Activated CD4-positive, alpha-beta T cell treated with anti-CD3 and anti-CD28 coated beads, Interleukin-2, amount 10 ng/mL, durations not matched to agents 7 days and 5 days (primary cell): ENCODE results near the gene GRM5. TPM values are rescaled to one million over a fixed set of nuclear protein-coding genes. Genes with fewer than 3 reads are reported as not detected.

ENCODE experiments used
- CTCF ChIA-PET: fragments of 350-600 bp; sonication (Branson Sonifier 250); formaldehyde crosslinking; loops from one replicate; lab custom pipeline; 2021; ENCODE audit warnings: antibody characterized with exemption; lab: Charles Lee
- POLR2A ChIA-PET: fragments of 350-600 bp; sonication (Branson Sonifier 250); formaldehyde crosslinking; loops from one replicate; lab custom pipeline; 2021; ENCODE audit warnings: antibody characterized with exemption; lab: Charles Lee
- DNase-seq: peaks from one replicate; pipeline ENCODE4 v3.0.0-alpha.2; 2020
- H3K27ac Mint-ChIP-seq: one replicate; pipeline ENCODE4 v1.8.0; 2021; ENCODE audit warnings: mild to moderate bottlenecking, moderate library complexity, mixed read lengths
- H3K27me3 Mint-ChIP-seq: one replicate; pipeline ENCODE4 v1.8.0; 2021; ENCODE audit warnings: mixed read lengths
- H3K36me3 Mint-ChIP-seq: one replicate; pipeline ENCODE4 v1.8.0; 2021; ENCODE audit warnings: low read depth, mixed read lengths
- H3K4me1 Mint-ChIP-seq: one replicate; pipeline ENCODE4 v1.8.0; 2021; ENCODE audit warnings: mixed read lengths
- H3K4me3 Mint-ChIP-seq: one replicate; pipeline ENCODE4 v1.8.0; 2021; ENCODE audit warnings: mild to moderate bottlenecking, moderate library complexity, mixed read lengths
- H3K9me3 Mint-ChIP-seq: one replicate; pipeline ENCODE4 v1.8.0; 2021; ENCODE audit warnings: mixed read lengths
- total RNA-seq, 2 experiments: library from RNA; stranded (reverse); gene quantifications; one replicate each; pipeline ENCODE4 v1.2.3, GENCODE V29; 2021

The GRM5 gene
- total RNA-seq, 2 experiments from 2014 or later: not detected

DNA sequence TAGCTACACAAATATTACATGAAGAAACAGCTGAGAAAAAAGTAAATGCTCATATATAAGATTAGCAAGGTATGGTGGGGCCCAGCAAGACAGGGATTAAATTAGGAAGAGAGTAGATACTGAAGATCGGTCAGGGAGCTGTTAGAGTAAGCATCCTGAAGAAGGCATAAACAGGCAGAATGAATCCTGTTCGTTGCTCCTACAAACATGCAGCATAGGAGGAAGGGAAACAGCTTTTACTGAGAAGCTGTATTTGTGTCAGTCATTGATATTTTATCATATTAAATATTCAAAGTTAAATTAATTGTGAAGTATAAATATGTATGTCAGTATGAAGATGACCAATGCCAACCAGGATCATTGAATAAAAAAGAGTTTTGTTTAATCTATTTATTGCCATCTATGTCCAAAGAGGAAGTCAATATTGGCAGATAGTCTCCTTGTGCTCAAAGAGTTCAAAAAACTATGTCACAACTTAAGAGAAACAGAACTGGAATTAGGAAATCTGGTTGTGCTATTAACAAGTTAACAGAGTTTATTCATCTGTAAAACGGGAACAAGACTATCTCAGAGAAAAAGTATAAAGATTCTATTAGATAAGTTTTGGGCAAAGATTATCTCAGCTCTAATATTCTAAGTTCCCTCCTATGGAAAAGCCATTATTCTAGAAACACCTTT, 255.2 kb downstream of the GRM5 start:
- Mint-ChIP-seq H3K9me3 (peaks cover 15% of the 10 kb centered on the region), H3K4me1 (peaks cover 17% of the 10 kb centered on the region), H3K27me3 (no peaks in the 10 kb centered on the region), H3K36me3 (peaks cover 8% of the 10 kb centered on the region), H3K27ac (no peak overlapping the region), H3K4me3 (no peak overlapping the region)
- ChIA-PET POLR2A (no interaction called here), CTCF (no interaction called here)
- no peak for DNase-seq

DNA sequence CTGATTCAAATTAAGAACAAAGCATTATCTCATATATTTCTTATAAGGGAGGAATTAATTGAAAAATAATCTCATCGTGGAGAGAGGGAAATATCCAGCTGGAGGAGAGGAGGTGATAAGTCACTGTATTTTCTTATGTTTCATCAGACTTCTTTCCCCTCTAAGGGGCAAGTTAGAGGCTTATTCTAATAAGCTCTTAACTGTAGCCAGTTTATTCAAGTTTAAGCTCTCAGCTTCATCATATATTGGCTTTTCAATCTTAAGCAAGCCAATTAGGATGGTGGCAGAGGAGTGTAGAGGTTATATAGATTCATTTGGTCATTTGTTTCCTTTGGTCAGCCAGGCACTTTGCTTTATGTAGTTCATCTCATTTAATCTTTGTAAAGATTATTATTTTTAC, 256.7 kb downstream of the GRM5 start:
- H3K4me1 Mint-ChIP-seq: peaks cover 17% of the 10 kb centered on the region
- CTCF ChIA-PET: no interaction called here
- H3K27ac Mint-ChIP-seq: no peak overlapping the region
- no peak for DNase-seq
- no peak overlapping the region for H3K4me3 Mint-ChIP-seq
- POLR2A ChIA-PET: no interaction called here
- peaks cover 5% of the 10 kb centered on the region for H3K9me3 Mint-ChIP-seq
- no peaks in the 10 kb centered on the region for H3K27me3 Mint-ChIP-seq
- peaks cover 6% of the 10 kb centered on the region for H3K36me3 Mint-ChIP-seq

DNA sequence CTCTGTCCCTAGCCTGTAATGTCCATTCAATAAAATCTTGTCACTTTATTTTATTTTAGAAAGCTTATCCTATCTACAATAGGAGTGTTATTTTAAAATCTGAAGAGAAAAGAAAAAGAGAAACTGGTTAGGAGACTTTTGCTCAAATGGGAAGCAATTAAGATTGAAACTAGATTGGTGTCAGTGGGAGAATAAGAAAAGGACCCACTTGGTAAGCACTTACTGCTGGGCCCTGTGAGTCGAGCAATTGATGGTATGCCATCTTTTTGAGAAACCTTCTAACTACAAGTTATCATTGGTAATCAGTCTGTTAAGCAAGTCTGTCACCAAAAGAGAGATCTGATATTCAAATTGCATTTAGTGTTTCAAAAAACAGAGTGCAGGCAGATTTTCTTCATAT, 258.4 kb downstream of the GRM5 start:
- no peaks in the 10 kb centered on the region for H3K27me3 Mint-ChIP-seq
- H3K4me3 Mint-ChIP-seq: no peak overlapping the region
- no peak overlapping the region for H3K27ac Mint-ChIP-seq
- H3K9me3 Mint-ChIP-seq: peaks cover 3% of the 10 kb centered on the region
- peaks cover 5% of the 10 kb centered on the region for H3K4me1 Mint-ChIP-seq
- H3K36me3 Mint-ChIP-seq: peaks cover 3% of the 10 kb centered on the region
- ChIA-PET POLR2A (no interaction called here), CTCF (no interaction called here)
- DNase-seq: no peak

GRCh38 chr11:88806410-88806809, 259.4 kb downstream of the GRM5 start:
- H3K4me1 Mint-ChIP-seq: peaks cover 10% of the 10 kb centered on the region
- no peaks in the 10 kb centered on the region for H3K27me3 Mint-ChIP-seq
- CTCF ChIA-PET: no interaction called here
- no peaks in the 10 kb centered on the region for H3K36me3 Mint-ChIP-seq
- peaks cover 3% of the 10 kb centered on the region for H3K9me3 Mint-ChIP-seq
- POLR2A ChIA-PET: no interaction called here
- DNase-seq: no peak
- H3K4me3 Mint-ChIP-seq: no peak overlapping the region
- H3K27ac Mint-ChIP-seq: no peak overlapping the region

DNA sequence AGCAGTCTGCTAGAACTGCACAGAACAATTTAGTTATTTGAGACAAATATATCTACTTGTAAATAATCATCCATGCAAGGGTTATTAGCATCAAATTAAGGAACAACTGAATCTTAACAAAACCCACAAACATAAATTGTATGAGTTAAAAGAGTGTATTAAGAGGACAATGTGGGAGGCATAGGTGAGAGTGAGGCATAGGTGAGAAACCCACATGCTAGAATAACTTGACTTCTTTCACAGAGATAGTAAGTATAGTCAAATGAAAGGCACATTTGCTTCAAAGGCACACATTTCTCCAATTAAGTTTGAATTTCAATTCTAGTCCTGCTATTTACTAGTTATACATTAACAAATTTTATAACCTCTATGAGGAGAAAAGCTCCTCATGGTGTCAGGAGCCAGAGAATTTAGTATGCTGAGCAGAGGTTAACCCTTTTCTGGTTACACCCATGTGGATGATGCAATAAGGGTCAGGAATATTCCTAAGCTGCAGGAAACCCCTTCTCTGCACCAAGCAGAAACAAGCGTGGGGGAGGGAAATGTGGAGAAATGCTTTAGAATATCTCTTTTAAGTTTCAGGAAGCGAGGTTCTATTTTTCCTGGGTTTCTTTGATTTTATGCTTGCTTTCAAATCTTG, 264.2 kb downstream of the GRM5 start:
- Mint-ChIP-seq H3K27ac (no peak overlapping the region), H3K4me3 (no peak overlapping the region), H3K4me1 (peaks cover 5% of the 10 kb centered on the region), H3K9me3 (no peaks in the 10 kb centered on the region), H3K36me3 (no peaks in the 10 kb centered on the region), H3K27me3 (peaks cover 3% of the 10 kb centered on the region)
- POLR2A ChIA-PET: no interaction called here
- DNase-seq: no peak
- CTCF ChIA-PET: interaction anchor here (0.7 kb wide), 1 partner anchor 12 kb away, joined by 3 read pairs; no protein-coding TSS in a partner anchor

DNA sequence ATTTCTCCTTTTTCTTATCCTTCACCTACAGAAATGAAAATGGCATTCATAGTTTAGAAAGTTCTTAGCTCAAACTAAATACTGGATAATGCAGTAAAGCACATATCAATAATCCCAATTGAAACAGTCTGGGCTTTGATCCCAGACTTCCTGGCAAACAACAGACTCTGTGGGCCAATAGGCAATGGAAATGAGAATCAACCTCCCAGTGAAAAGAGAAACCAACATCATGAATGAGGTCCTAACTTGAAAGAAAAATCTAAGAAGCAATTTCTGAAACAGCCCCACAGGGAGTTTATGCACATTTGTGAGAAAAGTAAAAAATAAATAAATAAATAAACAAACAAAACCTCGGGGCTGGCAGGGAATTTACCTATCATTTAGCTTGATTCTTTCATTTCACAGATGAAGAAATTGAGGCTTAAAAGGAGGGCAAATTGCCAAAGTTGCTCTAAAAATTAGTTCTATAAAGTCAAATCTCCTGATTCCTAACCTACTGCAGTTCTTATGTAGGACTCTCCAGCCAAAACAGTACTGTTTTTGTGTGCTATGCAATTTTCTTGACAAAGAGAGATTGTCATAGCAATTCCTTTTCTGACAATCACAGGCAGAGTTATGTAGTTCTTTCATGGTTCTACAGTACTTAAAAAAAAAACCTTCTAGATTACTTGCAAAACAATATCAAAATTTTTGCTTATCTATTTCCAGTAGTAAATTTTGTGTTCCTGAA, 265.8 kb downstream of the GRM5 start:
- no peaks in the 10 kb centered on the region for H3K36me3 Mint-ChIP-seq
- DNase-seq: no peak
- ChIA-PET POLR2A (interaction anchor here (0.6 kb wide), 1 partner anchor 14 kb away, joined by 3 read pairs; no protein-coding TSS in a partner anchor), CTCF (interaction anchor here (1.1 kb wide), 1 partner anchor 21 kb away, joined by 3 read pairs; no protein-coding TSS in a partner anchor)
- no peak overlapping the region for H3K27ac Mint-ChIP-seq
- H3K27me3 Mint-ChIP-seq: peaks cover 3% of the 10 kb centered on the region
- no peak overlapping the region for H3K4me3 Mint-ChIP-seq
- no peaks in the 10 kb centered on the region for H3K9me3 Mint-ChIP-seq
- H3K4me1 Mint-ChIP-seq: peaks cover 5% of the 10 kb centered on the region

- no peaks in the 10 kb centered on the region for H3K9me3 Mint-ChIP-seq
- no peaks in the 10 kb centered on the region for H3K36me3 Mint-ChIP-seq
- H3K27ac Mint-ChIP-seq: no peak overlapping the region
- DNase-seq: no peak
- H3K27me3 Mint-ChIP-seq: no peaks in the 10 kb centered on the region
- H3K4me1 Mint-ChIP-seq: no peaks in the 10 kb centered on the region
- no peak overlapping the region for H3K4me3 Mint-ChIP-seq
- ChIA-PET CTCF (no interaction called here), POLR2A (no interaction called here)
Observed at GRCh38 chr11:88790182-88790581, 275.6 kb downstream of the GRM5 start.

DNA sequence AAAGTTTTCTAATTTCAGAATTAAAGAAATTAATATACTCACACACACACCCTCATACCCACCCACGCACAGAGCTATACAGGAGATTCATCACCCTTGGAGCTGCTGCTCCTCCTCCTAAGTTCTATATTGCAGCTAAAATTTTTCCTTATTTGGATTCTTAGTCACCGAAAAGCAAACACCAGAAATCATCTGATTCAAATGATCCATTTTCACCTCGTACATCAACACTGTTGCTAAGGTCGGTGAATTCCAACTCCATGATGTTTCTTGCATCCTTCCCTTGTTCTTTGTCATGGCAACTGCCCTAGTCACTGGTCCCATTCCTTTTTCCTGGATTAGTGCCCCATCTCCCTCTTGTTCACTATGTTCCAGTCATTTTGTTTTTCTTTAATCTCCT, 286.2 kb downstream of the GRM5 start:
- POLR2A ChIA-PET: no interaction called here
- H3K36me3 Mint-ChIP-seq: no peaks in the 10 kb centered on the region
- no peaks in the 10 kb centered on the region for H3K4me1 Mint-ChIP-seq
- no peaks in the 10 kb centered on the region for H3K27me3 Mint-ChIP-seq
- H3K27ac Mint-ChIP-seq: no peak overlapping the region
- DNase-seq: no peak
- H3K9me3 Mint-ChIP-seq: peaks cover 9% of the 10 kb centered on the region
- CTCF ChIA-PET: interaction anchor here (0.9 kb wide), 1 partner anchor 20 kb away, joined by 3 read pairs; no protein-coding TSS in a partner anchor
- no peak overlapping the region for H3K4me3 Mint-ChIP-seq

DNA sequence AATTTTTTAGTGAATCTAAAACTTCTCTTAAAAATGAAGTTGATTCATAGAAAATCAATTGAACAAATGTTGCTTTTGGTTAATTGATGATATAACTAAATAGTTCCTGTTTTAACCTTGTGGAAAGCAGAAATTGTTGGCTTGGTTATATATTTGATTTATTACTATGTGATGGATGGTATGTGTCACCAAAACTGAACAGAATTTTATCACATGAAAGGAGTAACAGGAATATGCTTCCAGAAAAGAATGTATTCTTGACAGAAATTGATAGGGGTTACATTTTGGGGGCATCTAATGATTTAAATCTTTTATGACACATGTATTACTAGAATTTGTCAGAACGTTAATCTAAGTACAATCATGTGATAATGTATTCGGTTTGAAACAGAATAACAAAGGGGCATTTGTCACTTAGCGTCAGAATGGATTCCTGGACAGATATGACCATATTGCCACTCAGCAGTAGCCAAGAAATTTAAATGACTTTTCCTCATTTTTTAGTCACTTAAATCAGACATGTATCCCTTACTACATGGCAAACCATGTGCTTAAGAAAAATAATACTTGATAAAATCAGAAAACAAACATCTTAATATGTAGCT, 295.2 kb downstream of the GRM5 start:
- Mint-ChIP-seq H3K27me3 (no peaks in the 10 kb centered on the region), H3K36me3 (no peaks in the 10 kb centered on the region), H3K27ac (no peak overlapping the region), H3K9me3 (peaks cover 9% of the 10 kb centered on the region), H3K4me3 (no peak overlapping the region), H3K4me1 (no peaks in the 10 kb centered on the region)
- no peak for DNase-seq
- POLR2A ChIA-PET: no interaction called here
- CTCF ChIA-PET: no interaction called here

- Mint-ChIP-seq H3K9me3 (no peaks in the 10 kb centered on the region), H3K27ac (no peak overlapping the region), H3K4me3 (no peak overlapping the region), H3K27me3 (no peaks in the 10 kb centered on the region), H3K4me1 (no peaks in the 10 kb centered on the region), H3K36me3 (no peaks in the 10 kb centered on the region)
- no peak for DNase-seq
- ChIA-PET CTCF (no interaction called here), POLR2A (no interaction called here)
Observed at GRCh38 chr11:88744140-88744539, 321.6 kb downstream of the GRM5 start.

- no peaks in the 10 kb centered on the region for H3K27me3 Mint-ChIP-seq
- POLR2A ChIA-PET: no interaction called here
- no peaks in the 10 kb centered on the region for H3K9me3 Mint-ChIP-seq
- H3K27ac Mint-ChIP-seq: no peak overlapping the region
- H3K4me1 Mint-ChIP-seq: no peaks in the 10 kb centered on the region
- no peak overlapping the region for H3K4me3 Mint-ChIP-seq
- CTCF ChIA-PET: no interaction called here
- H3K36me3 Mint-ChIP-seq: no peaks in the 10 kb centered on the region
- no peak for DNase-seq
Observed at GRCh38 chr11:88739524-88739923, 326.3 kb downstream of the GRM5 start.

- DNase-seq: no peak
- H3K27ac Mint-ChIP-seq: no peak overlapping the region
- H3K4me3 Mint-ChIP-seq: no peak overlapping the region
- H3K27me3 Mint-ChIP-seq: no peaks in the 10 kb centered on the region
- no peaks in the 10 kb centered on the region for H3K36me3 Mint-ChIP-seq
- ChIA-PET POLR2A (no interaction called here), CTCF (no interaction called here)
- H3K9me3 Mint-ChIP-seq: no peaks in the 10 kb centered on the region
- no peaks in the 10 kb centered on the region for H3K4me1 Mint-ChIP-seq
Observed at GRCh38 chr11:88709567-88709966, 356.2 kb downstream of the GRM5 start.

DNA sequence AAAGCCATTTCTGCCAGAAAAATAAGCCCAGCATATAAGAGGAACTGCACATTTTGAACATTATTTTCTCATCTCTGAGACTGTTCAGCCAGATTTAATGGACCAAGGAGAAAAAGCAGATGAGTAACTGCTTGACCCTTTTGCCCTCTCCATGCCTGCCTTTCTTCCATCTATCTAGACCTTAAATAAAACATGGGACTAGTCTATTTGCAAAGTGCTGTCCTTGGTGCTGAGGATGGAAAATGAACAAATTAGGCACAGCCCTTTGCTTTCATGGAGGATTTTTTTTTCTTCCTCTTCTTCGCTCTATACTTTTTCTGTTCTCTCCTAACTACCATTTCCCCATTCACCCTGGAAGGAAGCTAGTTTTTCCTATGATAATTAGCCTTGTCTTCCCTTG, 361.3 kb downstream of the GRM5 start:
- Mint-ChIP-seq H3K36me3 (no peaks in the 10 kb centered on the region), H3K4me1 (no peaks in the 10 kb centered on the region), H3K4me3 (no peak overlapping the region), H3K27ac (no peak overlapping the region), H3K27me3 (no peaks in the 10 kb centered on the region), H3K9me3 (peaks cover 3% of the 10 kb centered on the region)
- CTCF ChIA-PET: no interaction called here
- POLR2A ChIA-PET: no interaction called here
- peak; percentile 9 for DNase-seq
